A673 (cell line): ENCODE measurements around the gene DGKZ.

ENCODE experiments used
- EZH2 ChIP-seq: fragments of 200-600 bp; sonication (generic); IDR thresholded peaks from 2 replicates; pipeline ENCODE4 v1.6.1; 2017; ENCODE audit warnings: borderline replicate concordance, low read depth, mild to moderate bottlenecking, mixed read lengths, antibody characterized with exemption, low read length; ENCODE audit not compliant: poor library complexity, severe bottlenecking
- TF ChIP-seq, protein P1 (sequence below): fragments of 300-800, 200-600 bp; sonication (generic); conservative IDR thresholded peaks from 2 replicates; pipeline ENCODE4 v1.5.1; 2017; ENCODE audit warnings: low read depth, mild to moderate bottlenecking, antibody characterized with exemption, low read length, moderate library complexity, mixed read lengths

DNA sequence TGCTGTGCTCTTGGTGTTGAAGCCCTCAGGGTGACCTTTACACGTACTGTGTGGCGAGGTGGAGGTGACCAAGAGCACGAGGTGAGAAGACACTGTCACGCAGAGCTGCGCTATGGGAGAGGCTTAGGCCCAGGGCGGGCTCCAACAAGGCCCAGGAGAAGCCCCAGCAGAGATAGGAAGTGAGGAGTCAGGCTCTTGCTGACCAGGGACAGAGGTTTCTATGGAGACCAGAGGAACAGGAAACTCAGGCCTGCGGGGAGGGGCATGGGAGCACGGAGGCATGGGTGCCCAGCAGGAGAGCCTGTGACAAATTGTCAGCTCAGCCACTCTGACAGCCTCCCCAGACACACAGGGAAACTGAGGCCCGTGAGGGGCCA, 15.8 kb downstream of the DGKZ start:
- TF ChIP-seq, protein P1, sequence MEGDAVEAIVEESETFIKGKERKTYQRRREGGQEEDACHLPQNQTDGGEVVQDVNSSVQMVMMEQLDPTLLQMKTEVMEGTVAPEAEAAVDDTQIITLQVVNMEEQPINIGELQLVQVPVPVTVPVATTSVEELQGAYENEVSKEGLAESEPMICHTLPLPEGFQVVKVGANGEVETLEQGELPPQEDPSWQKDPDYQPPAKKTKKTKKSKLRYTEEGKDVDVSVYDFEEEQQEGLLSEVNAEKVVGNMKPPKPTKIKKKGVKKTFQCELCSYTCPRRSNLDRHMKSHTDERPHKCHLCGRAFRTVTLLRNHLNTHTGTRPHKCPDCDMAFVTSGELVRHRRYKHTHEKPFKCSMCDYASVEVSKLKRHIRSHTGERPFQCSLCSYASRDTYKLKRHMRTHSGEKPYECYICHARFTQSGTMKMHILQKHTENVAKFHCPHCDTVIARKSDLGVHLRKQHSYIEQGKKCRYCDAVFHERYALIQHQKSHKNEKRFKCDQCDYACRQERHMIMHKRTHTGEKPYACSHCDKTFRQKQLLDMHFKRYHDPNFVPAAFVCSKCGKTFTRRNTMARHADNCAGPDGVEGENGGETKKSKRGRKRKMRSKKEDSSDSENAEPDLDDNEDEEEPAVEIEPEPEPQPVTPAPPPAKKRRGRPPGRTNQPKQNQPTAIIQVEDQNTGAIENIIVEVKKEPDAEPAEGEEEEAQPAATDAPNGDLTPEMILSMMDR = no peak
- TF ChIP-seq EZH2 = no peak
